Activated CD8-positive, alpha-beta memory T cell treated with anti-CD3 and anti-CD28 coated beads, Interleukin-2, amount 50 U/mL, for 1 hour (primary cell): Measurements from ENCODE around the gene SEL1L3.
"Not testable (repeated sequence)": the region's sequence is repeated elsewhere in the genome, so short reads cannot be mapped to it uniquely, and the experiment has no call there.

Source experiments
- DNase-seq: peaks from one replicate; pipeline ENCODE4 v3.0.0-alpha.2; 2020; ENCODE audit errors: extremely low read depth

The SEL1L3 gene

GRCh38 chr4:25879587-25879986 is 16.8 kb upstream of the SEL1L3 start:
- no peak for DNase-seq

- no peak for DNase-seq
Observed at GRCh38 chr4:25879091-25879584, 16.4 kb upstream of the SEL1L3 start.

- DNase-seq = no peak
Observed at GRCh38 chr4:25878676-25879075, 15.9 kb upstream of the SEL1L3 start.

GRCh38 chr4:25875281-25875745 is 12.5 kb upstream of the SEL1L3 start:
- no peak for DNase-seq

- no peak for DNase-seq
Observed at GRCh38 chr4:25874655-25875054, 11.9 kb upstream of the SEL1L3 start.

- no peak for DNase-seq
Observed at GRCh38 chr4:25873632-25874129, 10.9 kb upstream of the SEL1L3 start.

GRCh38 chr4:25872851-25873631 is 10.3 kb upstream of the SEL1L3 start:
- no peak for DNase-seq

- no peak for DNase-seq
Observed at GRCh38 chr4:25870081-25870480, 7.3 kb upstream of the SEL1L3 start.

GRCh38 chr4:25867781-25868294 is 5.0 kb upstream of the SEL1L3 start:
- no peak for DNase-seq

GRCh38 chr4:25866401-25866800 is 3.6 kb upstream of the SEL1L3 start:
- not testable (repeated sequence) for DNase-seq

- no peak for DNase-seq
Observed at GRCh38 chr4:25865586-25865985, 2.8 kb upstream of the SEL1L3 start.

- no peak for DNase-seq
Observed at GRCh38 chr4:25863831-25864418, 1.1 kb upstream of the SEL1L3 start.

GRCh38 chr4:25863347-25863784 is 578 bp upstream of the SEL1L3 start:
- DNase-seq = no peak

- DNase-seq = no peak
Observed at GRCh38 chr4:25861951-25862410, 807 bp downstream of the SEL1L3 start.

GRCh38 chr4:25861280-25861950 is 1.4 kb downstream of the SEL1L3 start:
- DNase-seq = no peak

- DNase-seq = no peak
Observed at GRCh38 chr4:25860586-25861279, 2.1 kb downstream of the SEL1L3 start.

- DNase-seq = no peak
Observed at GRCh38 chr4:25859429-25860148, 3.2 kb downstream of the SEL1L3 start.

- no peak for DNase-seq
Observed at GRCh38 chr4:25857851-25858400, 4.9 kb downstream of the SEL1L3 start.

- no peak for DNase-seq
Observed at GRCh38 chr4:25857403-25857802, 5.4 kb downstream of the SEL1L3 start.

- no peak for DNase-seq
Observed at GRCh38 chr4:25856756-25857155, 6.0 kb downstream of the SEL1L3 start.
